IPS DF 6.9 (cell line): Measurements from ENCODE around the gene KDM2A.
"Not testable (repeated sequence)": the region's sequence is repeated elsewhere in the genome, so short reads cannot be mapped to it uniquely, and the experiment has no call there.

Experiments used
- DNase-seq: peaks from one replicate; pipeline ENCODE4 v3.0.0-alpha.2; 2013; ENCODE audit warnings: low read depth, low spot score
- H3K27ac ChIP-seq: one replicate; pipeline ENCODE4 v1.5.1; 2013; ENCODE audit warnings: low read length, control low read depth
- H3K27me3 ChIP-seq: 2 replicates; pipeline ENCODE4 v1.6.1; 2013; ENCODE audit warnings: mild to moderate bottlenecking, low read length; ENCODE audit not compliant: control insufficient read depth, insufficient read depth
- H3K36me3 ChIP-seq: 2 replicates; pipeline ENCODE4 v1.6.1; 2013; ENCODE audit warnings: low read length; ENCODE audit not compliant: control insufficient read depth, insufficient read depth
- H3K4me1 ChIP-seq: 2 replicates; pipeline ENCODE4 v1.6.1; 2013; ENCODE audit warnings: low read length; ENCODE audit not compliant: control insufficient read depth, insufficient read depth
- H3K4me3 ChIP-seq: 2 replicates; pipeline ENCODE4 v1.5.1; 2013; ENCODE audit warnings: mild to moderate bottlenecking, low read length
- H3K9me3 ChIP-seq: 2 replicates; pipeline ENCODE4 v1.6.1; 2013; ENCODE audit warnings: low read length, inconsistent platforms; ENCODE audit not compliant: control insufficient read depth, insufficient read depth
- WGBS: extraction: QIAGEN DNeasy Blood & Tissue Kit; methylation state at CpG from one replicate; pipeline ENCODE4 v1.1.7; 2013; ENCODE audit warnings: mixed read lengths, missing lambda C conversion rate; ENCODE audit not compliant: insufficient read length, insufficient coverage; 5-methylcytosine and 5-hydroxymethylcytosine counted together

The KDM2A gene

DNA sequence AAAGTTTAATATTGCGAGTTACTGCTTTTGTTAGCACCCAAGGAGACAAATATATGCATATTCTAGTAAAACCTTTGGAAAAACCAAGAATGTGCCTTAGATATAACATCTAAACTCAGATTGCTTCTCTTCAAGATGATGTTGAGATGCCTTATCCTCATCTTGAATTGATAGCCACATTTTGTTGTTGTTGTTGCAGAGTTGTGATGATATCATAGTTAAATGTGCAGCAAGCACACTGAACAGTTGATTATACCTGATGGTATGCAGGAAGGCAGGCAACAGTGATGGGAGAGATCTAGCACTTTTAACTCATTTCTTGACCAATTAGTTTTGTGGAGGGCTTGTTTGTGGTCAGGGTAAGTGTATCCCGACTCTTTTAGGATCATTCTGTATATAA is 48.0 kb downstream of the KDM2A start:
- no peaks in the 10 kb centered on the region for H3K27me3 ChIP-seq
- DNase-seq, result no peak
- H3K27ac ChIP-seq, result no peak overlapping the region
- no peaks in the 10 kb centered on the region for H3K36me3 ChIP-seq
- no peaks in the 10 kb centered on the region for H3K9me3 ChIP-seq
- H3K4me1 ChIP-seq, result no peaks in the 10 kb centered on the region
- WGBS, result no CpG with 5 or more reads among the region's 2 CpGs
- no peak overlapping the region for H3K4me3 ChIP-seq

DNA sequence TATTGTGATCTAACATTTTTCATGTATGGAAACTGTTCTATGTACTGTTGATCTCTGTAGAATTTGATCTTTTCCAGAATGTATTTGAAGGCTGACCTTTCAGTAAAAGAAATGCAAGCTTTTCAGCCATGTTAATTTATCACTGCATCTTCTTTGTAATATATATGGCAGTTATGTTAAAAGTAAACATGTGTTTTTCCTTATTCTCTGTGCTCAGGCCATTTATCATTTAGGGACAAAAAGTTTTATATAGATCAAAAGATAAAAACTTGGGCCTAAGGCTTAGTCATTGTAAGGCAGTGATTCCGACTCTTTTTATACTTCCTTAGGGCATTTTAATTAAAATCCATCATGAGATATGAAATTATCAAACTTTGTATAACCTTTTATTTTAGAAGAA is 48.7 kb downstream of the KDM2A start:
- no peak overlapping the region for H3K27ac ChIP-seq

DNA sequence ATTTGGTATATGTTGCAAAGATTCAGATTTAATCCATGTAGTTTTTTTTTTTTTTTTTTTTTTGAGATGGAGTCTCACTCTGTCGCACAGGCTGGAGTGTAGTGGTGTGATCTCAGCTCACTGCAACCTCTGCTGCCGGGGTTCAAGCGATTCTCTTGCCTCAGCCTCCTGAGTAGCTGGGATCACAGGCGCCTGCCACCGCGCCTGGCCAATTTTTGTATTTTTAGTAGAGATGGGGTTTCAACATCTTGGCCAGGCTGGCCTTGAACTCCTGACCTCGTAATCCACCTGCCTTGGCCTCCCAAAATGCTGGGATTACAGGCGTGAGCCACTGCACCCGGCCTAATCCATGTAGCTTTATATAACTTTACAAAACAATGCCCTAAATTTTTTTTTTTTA is 49.8 kb downstream of the KDM2A start:
- DNase-seq, H3K36me3 ChIP-seq, H3K4me3 ChIP-seq, H3K9me3 ChIP-seq, H3K27ac ChIP-seq, H3K27me3 ChIP-seq, H3K4me1 ChIP-seq: not testable (repeated sequence)
- no CpG with 5 or more reads among the region's 9 CpGs for WGBS

More for the DNA sequence above, 48.7 kb downstream of the KDM2A start:
- no peak for DNase-seq
- no CpG with 5 or more reads among the region's 1 CpG for WGBS
- Histone ChIP-seq H3K36me3 (no peaks in the 10 kb centered on the region), H3K9me3 (no peaks in the 10 kb centered on the region), H3K4me1 (no peaks in the 10 kb centered on the region), H3K4me3 (no peak overlapping the region), H3K27me3 (no peaks in the 10 kb centered on the region)

DNA sequence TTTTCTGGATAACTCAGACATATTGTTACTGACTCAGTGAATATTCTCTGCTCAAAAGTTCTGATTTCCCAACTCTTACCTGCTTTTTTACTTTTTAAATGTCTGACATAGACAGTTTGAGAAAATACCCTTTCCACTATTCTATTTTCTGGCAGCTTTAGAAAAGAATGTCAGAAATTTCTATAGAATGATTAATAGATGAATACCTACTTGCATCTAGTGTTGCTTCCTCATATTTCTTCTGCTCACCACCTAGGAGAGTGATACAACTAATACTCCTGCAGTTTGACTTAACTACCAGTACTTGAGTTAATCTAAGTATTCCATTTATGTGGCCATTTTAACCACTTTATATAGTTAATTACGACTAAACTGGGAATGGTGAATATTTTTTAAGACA is 55.2 kb downstream of the KDM2A start:
- H3K36me3 ChIP-seq, result no peaks in the 10 kb centered on the region
- no peaks in the 10 kb centered on the region for H3K4me1 ChIP-seq
- no peaks in the 10 kb centered on the region for H3K27me3 ChIP-seq
- no peak overlapping the region for H3K27ac ChIP-seq
- no peaks in the 10 kb centered on the region for H3K9me3 ChIP-seq
- no peak overlapping the region for H3K4me3 ChIP-seq
- no peak for DNase-seq
- WGBS, result no CpG with 5 or more reads among the region's 1 CpG

DNA sequence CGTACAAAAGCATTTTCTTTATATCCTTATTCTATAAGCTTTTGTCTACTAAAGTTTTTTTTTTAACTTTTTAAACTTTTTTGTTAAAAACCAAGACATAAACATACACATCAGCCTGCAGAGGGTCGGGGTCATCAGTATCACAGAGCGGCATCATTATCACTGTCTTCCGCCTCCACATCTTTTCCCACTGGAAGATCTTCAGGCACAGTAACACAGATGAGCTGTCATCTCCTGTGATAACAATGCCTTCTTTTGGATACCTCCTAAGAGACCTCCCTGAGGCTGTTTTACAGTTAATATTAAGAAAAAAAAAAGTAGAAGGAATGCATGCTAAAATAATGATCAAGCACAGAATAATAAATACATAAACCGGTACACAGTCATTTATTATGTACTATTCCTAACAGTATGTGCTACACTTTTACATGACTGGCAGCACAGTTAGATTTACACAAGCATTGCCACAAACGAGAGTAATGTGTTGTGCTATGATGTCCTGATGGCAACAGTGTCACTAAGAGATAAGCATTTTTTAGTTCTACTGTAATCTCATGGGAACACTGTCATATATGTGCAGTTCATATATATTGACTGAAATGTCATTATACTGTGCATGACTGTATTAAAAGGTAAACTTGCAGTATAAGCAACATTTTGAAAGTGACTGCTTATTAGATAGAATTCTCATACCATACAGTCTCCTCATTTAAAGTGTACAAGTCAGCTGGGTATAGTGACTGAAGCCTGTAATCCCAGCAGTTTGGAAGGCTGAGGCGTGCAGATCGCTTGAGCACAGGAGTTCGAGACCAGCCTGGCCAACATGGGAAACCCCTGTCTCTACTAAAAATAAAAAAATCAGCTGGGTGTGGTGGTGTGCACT is 58.6 kb downstream of the KDM2A start:
- no peaks in the 10 kb centered on the region for H3K9me3 ChIP-seq
- WGBS, result no CpG with 5 or more reads among the region's 9 CpGs
- no peaks in the 10 kb centered on the region for H3K36me3 ChIP-seq
- no peak overlapping the region for H3K27ac ChIP-seq
- no peak overlapping the region for H3K4me3 ChIP-seq
- no peaks in the 10 kb centered on the region for H3K4me1 ChIP-seq
- no peaks in the 10 kb centered on the region for H3K27me3 ChIP-seq
- no peak for DNase-seq

DNA sequence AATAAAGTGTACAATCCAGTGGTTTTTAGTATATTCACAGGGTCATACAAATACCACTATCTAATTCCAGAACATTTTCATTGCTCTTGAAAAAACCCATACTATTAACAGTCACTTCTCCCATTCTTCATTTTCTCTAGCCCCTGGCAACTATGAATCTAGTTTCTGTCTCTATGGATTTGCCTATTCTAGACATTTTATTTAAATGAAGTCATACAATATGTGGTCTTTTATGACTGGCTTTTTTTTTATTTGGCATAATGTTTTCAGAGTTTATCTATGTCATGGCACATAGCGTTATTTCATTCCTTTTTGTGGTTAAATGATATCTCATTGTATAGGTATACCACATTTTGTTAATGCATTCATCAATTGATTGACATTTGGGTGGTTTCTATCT is 59.4 kb downstream of the KDM2A start:
- H3K4me1 ChIP-seq, result no peaks in the 10 kb centered on the region
- WGBS, result no CpG with 5 or more reads among the region's 1 CpG
- H3K27me3 ChIP-seq, result no peaks in the 10 kb centered on the region
- no peak overlapping the region for H3K4me3 ChIP-seq
- no peak for DNase-seq
- no peaks in the 10 kb centered on the region for H3K36me3 ChIP-seq
- no peaks in the 10 kb centered on the region for H3K9me3 ChIP-seq
- H3K27ac ChIP-seq, result no peak overlapping the region

DNA sequence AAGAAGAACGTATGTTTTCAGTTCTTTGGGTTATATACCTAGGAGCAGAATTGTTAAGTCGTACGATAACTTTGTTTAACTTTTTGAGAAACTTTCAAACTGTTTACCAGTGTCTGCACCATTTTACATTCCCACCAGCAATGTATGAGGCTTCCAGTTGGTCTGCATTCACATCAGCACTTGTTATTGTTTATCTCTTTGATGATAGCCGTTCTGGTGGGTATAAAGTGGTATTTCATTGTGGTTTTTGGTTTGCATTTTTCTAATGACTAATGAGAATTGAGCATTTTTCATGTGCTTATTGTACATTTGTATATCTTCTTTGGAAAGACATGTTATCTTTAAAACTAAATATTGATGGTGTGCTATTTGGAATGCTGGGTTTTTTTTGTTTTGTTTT is 59.8 kb downstream of the KDM2A start:
- Histone ChIP-seq H3K27me3 (no peaks in the 10 kb centered on the region), H3K27ac (no peak overlapping the region), H3K36me3 (no peaks in the 10 kb centered on the region), H3K9me3 (no peaks in the 10 kb centered on the region), H3K4me1 (no peaks in the 10 kb centered on the region), H3K4me3 (no peak overlapping the region)
- DNase-seq, result no peak
- WGBS, result no CpG with 5 or more reads among the region's 4 CpGs

DNA sequence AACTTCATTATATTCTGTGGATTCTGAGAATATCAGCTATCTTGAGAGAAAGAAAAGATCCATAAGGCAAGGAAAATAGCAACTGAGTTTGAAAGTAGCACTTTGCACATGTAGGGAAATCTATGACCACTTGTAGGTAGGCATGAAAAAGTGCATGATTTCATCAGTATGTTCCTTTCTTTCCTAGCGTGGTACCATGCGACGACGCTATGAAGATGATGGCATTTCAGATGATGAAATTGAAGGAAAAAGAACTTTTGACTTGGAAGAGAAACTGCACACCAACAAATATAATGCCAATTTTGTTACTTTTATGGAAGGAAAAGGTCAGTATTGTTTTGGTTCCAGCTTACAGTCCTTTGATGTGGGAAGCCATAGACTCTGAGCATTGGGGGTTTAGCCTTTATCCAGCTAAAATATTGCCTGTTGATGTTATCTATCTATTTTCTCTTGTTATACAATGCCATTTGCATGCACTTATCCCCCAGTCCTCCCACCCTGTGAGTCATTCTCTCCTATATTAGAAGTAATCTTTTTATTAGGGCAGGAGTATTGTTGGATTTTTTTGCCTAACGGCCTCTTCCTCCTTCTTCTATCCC is 60.9 kb downstream of the KDM2A start:
- Histone ChIP-seq H3K4me1 (no peaks in the 10 kb centered on the region), H3K27ac (no peak overlapping the region), H3K27me3 (no peaks in the 10 kb centered on the region), H3K4me3 (no peak overlapping the region), H3K36me3 (no peaks in the 10 kb centered on the region), H3K9me3 (no peaks in the 10 kb centered on the region)
- no peak for DNase-seq
- no CpG with 5 or more reads among the region's 5 CpGs for WGBS

DNA sequence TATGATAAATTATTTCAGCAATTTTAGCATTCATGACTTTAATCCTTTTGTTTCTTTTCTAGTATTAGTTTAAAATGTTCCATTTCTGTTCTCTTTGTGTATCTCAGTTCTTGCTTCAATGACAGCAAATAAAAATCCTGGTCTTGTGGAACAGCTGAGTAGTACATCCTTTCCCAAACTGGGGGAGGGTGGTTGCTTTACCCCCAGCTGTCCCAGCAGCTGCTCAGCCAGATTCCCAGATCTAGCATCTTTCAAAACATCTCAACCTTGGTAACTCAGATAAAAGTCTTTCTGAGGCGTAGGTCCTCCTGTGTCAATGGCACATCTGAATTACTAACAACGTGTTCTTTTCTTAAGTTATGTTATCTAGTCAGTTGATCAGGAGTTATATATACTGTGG is 75.0 kb downstream of the KDM2A start:
- Histone ChIP-seq H3K4me3 (no peak overlapping the region), H3K36me3 (no peaks in the 10 kb centered on the region), H3K9me3 (no peaks in the 10 kb centered on the region), H3K4me1 (no peaks in the 10 kb centered on the region), H3K27me3 (no peaks in the 10 kb centered on the region), H3K27ac (no peak overlapping the region)
- DNase-seq, result no peak
- WGBS, result no CpG with 5 or more reads among the region's 2 CpGs

DNA sequence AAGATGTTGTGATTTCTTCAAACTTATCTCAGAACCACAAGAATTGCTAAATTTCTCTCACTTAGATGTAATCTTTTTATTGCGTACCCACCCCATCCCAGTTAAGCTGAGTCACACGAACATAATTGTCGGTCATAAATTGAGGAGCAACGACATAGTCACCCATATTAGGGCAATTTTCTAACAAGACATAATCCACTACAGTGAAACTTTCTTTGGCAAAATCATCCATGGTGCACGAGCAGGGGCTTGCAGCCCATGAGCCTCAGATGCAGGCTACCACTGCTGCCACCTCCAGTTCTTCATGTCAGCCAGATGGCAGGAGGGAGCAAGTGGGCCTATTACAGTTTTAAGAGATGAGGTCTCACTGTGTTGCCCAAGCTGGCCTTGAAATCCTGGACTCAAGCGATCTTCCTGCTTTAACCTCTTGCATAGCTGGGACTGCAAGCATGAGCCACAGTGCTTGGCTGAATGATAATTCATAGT is 77.0 kb downstream of the KDM2A start:
- H3K4me3 ChIP-seq, result no peak overlapping the region
- no CpG with 5 or more reads among the region's 6 CpGs for WGBS
- H3K36me3 ChIP-seq, result no peaks in the 10 kb centered on the region
- no peak for DNase-seq
- H3K27me3 ChIP-seq, result no peaks in the 10 kb centered on the region
- H3K9me3 ChIP-seq, result no peaks in the 10 kb centered on the region
- no peaks in the 10 kb centered on the region for H3K4me1 ChIP-seq
- no peak overlapping the region for H3K27ac ChIP-seq
